Vagina (tissue), 2 donors: ENCODE data around the gene GABBR2.

Experiments
- POLR2A ChIP-seq, 2 donors: fragments of 450-650 bp; IDR thresholded peaks; one replicate each; pipeline ENCODE4 v1.6.1; 2017; ENCODE audit warnings: antibody characterized with exemption in 2 of 2, mild to moderate bottlenecking in 2 of 2, moderate library complexity in 2 of 2
- TF ChIP-seq, protein P1 (sequence below), 3 experiments: fragments of 450-650 bp in 2 of 3; fragments of 200-600 bp in 1 of 3; sonication (generic) in 1 of 3; IDR thresholded peaks; one replicate each; pipeline ENCODE4 v1.5.1; 2017 to 2019; ENCODE audit warnings: antibody characterized with exemption in 3 of 3, mild to moderate bottlenecking in 2 of 3, moderate library complexity in 2 of 3

DNA sequence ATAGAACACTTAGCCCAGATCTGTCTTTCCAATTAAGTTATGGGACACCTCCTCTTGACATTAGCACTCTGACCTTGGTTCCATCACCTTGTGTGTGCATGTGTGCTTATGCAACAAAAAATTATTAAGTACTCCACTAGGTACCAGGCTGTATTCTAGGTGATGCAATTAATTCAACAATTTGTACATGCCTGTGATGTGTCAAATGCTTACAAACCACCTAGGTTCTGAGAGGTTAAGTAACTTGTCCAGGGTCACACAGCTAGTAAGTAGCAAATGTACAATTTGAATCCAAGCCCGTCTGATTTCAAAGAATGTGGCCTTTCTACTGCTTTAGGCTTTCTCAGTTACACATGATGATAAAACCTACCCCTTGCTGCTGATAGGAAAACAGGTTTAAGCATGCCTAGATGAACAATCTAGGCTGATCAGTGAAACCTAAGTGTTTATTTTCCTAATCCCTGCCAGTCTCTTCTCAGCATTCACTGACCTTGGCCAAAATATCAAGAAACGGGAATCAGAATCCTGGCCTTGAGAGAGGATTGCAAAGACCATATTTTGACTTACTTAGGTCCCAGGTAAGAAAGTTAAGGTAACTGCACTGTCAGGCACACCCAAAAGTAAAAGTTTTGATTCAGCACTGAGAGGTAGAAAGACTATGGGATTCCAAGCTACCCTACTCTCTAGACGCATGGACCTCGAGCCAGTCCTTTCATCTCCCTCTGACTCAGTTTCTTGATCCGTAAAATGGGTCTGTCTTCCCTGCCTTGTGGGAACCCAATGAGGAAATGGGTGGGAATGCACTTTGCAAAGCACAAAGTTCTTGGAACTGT lies 454.3 kb downstream of the GABBR2 start:
- TF ChIP-seq, protein P1, sequence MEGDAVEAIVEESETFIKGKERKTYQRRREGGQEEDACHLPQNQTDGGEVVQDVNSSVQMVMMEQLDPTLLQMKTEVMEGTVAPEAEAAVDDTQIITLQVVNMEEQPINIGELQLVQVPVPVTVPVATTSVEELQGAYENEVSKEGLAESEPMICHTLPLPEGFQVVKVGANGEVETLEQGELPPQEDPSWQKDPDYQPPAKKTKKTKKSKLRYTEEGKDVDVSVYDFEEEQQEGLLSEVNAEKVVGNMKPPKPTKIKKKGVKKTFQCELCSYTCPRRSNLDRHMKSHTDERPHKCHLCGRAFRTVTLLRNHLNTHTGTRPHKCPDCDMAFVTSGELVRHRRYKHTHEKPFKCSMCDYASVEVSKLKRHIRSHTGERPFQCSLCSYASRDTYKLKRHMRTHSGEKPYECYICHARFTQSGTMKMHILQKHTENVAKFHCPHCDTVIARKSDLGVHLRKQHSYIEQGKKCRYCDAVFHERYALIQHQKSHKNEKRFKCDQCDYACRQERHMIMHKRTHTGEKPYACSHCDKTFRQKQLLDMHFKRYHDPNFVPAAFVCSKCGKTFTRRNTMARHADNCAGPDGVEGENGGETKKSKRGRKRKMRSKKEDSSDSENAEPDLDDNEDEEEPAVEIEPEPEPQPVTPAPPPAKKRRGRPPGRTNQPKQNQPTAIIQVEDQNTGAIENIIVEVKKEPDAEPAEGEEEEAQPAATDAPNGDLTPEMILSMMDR (IDR thresholded peaks at IDR 0.05): no peak
- TF ChIP-seq POLR2A (IDR thresholded peaks at IDR 0.05): no peak
